Measurements from ENCODE around the gene JUN. TPM values are rescaled to one million over a fixed set of nuclear protein-coding genes. Genes with fewer than 3 reads are reported as not detected.

The JUN gene
- total RNA-seq, 1 experiment from 2014 or later: 14.2 TPM

DNA sequence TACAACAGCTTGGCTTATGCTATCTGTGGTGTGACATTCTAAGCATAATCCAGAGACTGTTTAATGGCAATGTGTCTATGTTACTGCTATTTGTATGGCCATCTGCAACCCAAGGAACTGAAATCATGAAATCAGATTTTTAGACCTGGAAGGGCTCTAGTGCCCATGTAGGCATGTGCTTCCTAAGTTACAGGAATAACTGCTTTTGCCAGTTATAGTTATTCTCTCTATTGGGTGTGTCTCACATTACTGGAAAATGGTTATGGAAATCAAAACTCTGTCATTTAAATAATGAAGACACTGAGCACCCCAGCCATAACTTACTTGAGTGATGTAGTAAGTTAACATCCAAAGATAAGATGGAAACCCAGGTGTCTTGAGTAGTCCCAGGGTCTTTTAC, 12.6 kb upstream of the JUN start:
- Histone ChIP-seq H3K4me1 (ENCODE audit: insufficient read depth, low read length) (no peaks in the 10 kb centered on the region; the same call in 1 of the 2 replicates), H4K5ac (ENCODE audit: insufficient read length, low read depth, low read length) (no peak overlapping the region), H3K23me2 (ENCODE audit: insufficient read length, low read depth, low read length, poor library complexity, severe bottlenecking) (no peaks in the 10 kb centered on the region), H3K27ac (ENCODE audit: insufficient read length, low read depth, low read length) (no peak overlapping the region), H3K56ac (ENCODE audit: insufficient read length, low read depth, low read length) (no peak overlapping the region), H3K4ac (ENCODE audit: low read depth, low read length) (no peak overlapping the region), H3K9me3 (ENCODE audit: control insufficient read depth, low read depth, low read length) (no peaks in the 10 kb centered on the region), H4K20me1 (ENCODE audit: control insufficient read depth, insufficient read depth, insufficient read length) (no peaks in the 10 kb centered on the region), H2BK5ac (ENCODE audit: insufficient read length, low read length) (no peak overlapping the region), H3K14ac (ENCODE audit: insufficient read depth, low read length) (no peak overlapping the region), H3K79me2 (ENCODE audit: insufficient read depth, low read length) (no peaks in the 10 kb centered on the region), H3K18ac (ENCODE audit: insufficient read length, low read depth, low read length) (no peak overlapping the region), H3K4me2 (ENCODE audit: insufficient read depth, insufficient read length, low read length) (no peak overlapping the region), H2BK120ac (ENCODE audit: low read depth, low read length, poor library complexity, severe bottlenecking) (no peak overlapping the region), H3K79me1 (ENCODE audit: insufficient read depth, low read depth, low read length, poor library complexity, severe bottlenecking) (no peaks in the 10 kb centered on the region), H2AK5ac (ENCODE audit: insufficient read length, low read length) (no peak overlapping the region), H4K8ac (replicated peaks; ENCODE audit: insufficient read length, low read depth, low read length) (no peak overlapping the region), H2BK15ac (ENCODE audit: low read depth, low read length) (no peak overlapping the region), H2BK12ac (ENCODE audit: insufficient read length, low read depth, low read length) (no peak overlapping the region), H2AFZ (ENCODE audit: low read length) (no peak overlapping the region), H4K91ac (ENCODE audit: insufficient read length, low read depth, low read length) (no peak overlapping the region), H3T11ph (ENCODE audit: low read length) (no peak overlapping the region), H2BK20ac (ENCODE audit: low read depth, low read length, poor library complexity, severe bottlenecking) (no peak overlapping the region), H3K27me3 (ENCODE audit: insufficient read depth, low read length) (no peaks in the 10 kb centered on the region), H3K9ac (ENCODE audit: extremely low read depth, insufficient read length, low read length) (no peak overlapping the region), H3K23ac (ENCODE audit: insufficient read length, low read depth, low read length) (no peak overlapping the region)
- no peak overlapping the region for H3K4me3 Mint-ChIP-seq
- peaks cover 1% of the 10 kb centered on the region; the same call in 1 of the 2 replicates for H3K27me3 Mint-ChIP-seq (ENCODE audit: low read depth)
- TF ChIP-seq, protein P1, sequence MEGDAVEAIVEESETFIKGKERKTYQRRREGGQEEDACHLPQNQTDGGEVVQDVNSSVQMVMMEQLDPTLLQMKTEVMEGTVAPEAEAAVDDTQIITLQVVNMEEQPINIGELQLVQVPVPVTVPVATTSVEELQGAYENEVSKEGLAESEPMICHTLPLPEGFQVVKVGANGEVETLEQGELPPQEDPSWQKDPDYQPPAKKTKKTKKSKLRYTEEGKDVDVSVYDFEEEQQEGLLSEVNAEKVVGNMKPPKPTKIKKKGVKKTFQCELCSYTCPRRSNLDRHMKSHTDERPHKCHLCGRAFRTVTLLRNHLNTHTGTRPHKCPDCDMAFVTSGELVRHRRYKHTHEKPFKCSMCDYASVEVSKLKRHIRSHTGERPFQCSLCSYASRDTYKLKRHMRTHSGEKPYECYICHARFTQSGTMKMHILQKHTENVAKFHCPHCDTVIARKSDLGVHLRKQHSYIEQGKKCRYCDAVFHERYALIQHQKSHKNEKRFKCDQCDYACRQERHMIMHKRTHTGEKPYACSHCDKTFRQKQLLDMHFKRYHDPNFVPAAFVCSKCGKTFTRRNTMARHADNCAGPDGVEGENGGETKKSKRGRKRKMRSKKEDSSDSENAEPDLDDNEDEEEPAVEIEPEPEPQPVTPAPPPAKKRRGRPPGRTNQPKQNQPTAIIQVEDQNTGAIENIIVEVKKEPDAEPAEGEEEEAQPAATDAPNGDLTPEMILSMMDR (conservative IDR thresholded peaks at IDR 0.05): no peak
- H3K27ac Mint-ChIP-seq: no peak overlapping the region
- peaks cover 5 to 11% of the 10 kb centered on the region in 2 experiments for H3K4me1 Mint-ChIP-seq
- no peaks in the 10 kb centered on the region for H3K9me3 Mint-ChIP-seq
- no peaks in the 10 kb centered on the region for H3K36me3 Mint-ChIP-seq (ENCODE audit: insufficient read depth in 1 of 3, low read depth in 3 of 3)
- DNase-seq: no peak

All from H9 (cell line).